SHP77 (cell line): Measurements from ENCODE around the gene DGKZ.
"Not testable (repeated sequence)": the region's sequence is repeated elsewhere in the genome, so short reads cannot be mapped to it uniquely, and the experiment has no call there.

Experiments
- DNase-seq, 2 experiments: peaks; one replicate each; lab custom pipeline; 2025; lab: John Stamatoyannopoulos, UW

DGKZ gene

GRCh38 chr11:46367244-46367915 lies 20.1 kb downstream of the DGKZ start:
- DNase-seq: peak; percentile 17 to 46

GRCh38 chr11:46367916-46368267 lies 20.6 kb downstream of the DGKZ start:
- no peak for DNase-seq

- DNase-seq: peak; percentile 46 to 55
These were observed 22.3 kb downstream of the DGKZ start for GRCh38 chr11:46369458-46370152.

GRCh38 chr11:46370253-46370652 lies 23.0 kb downstream of the DGKZ start:
- no peak for DNase-seq

- not testable (repeated sequence) for DNase-seq
These were observed 24.0 kb downstream of the DGKZ start for GRCh38 chr11:46371262-46371661.

- DNase-seq: no peak
These were observed 24.8 kb downstream of the DGKZ start for GRCh38 chr11:46372086-46372485.

GRCh38 chr11:46372501-46372900 lies 25.2 kb downstream of the DGKZ start:
- not testable (repeated sequence) for DNase-seq

- DNase-seq: no peak
These were observed 26.8 kb downstream of the DGKZ start for GRCh38 chr11:46373787-46374740.

GRCh38 chr11:46374815-46375214 lies 27.6 kb downstream of the DGKZ start:
- no peak for DNase-seq

- no peak for DNase-seq
These were observed 28.3 kb downstream of the DGKZ start for GRCh38 chr11:46375392-46376101.

GRCh38 chr11:46376258-46377050 lies 29.2 kb downstream of the DGKZ start:
- no peak for DNase-seq

- no peak for DNase-seq
These were observed 30.0 kb downstream of the DGKZ start for GRCh38 chr11:46377290-46377689.

- no peak for DNase-seq
These were observed 30.6 kb downstream of the DGKZ start for GRCh38 chr11:46377831-46378230.

GRCh38 chr11:46378296-46378695 lies 31.0 kb downstream of the DGKZ start:
- DNase-seq: no peak

GRCh38 chr11:46378811-46379481 lies 31.7 kb downstream of the DGKZ start:
- no peak for DNase-seq

GRCh38 chr11:46379482-46380293 lies 32.4 kb downstream of the DGKZ start:
- peak in 1 of 2 experiments; percentile 47 for DNase-seq

GRCh38 chr11:46380340-46381047 lies 33.2 kb downstream of the DGKZ start:
- DNase-seq: peak; percentile 21 to 23

GRCh38 chr11:46381048-46381818 lies 34.0 kb downstream of the DGKZ start, which contains the start of gene MDK:
Gene MDK (plus strand): TSS chr11:46381669. CDS start chr11:46382058, 389 bp downstream.
- DNase-seq: peak in 1 of 2 experiments; percentile 18
